ENCODE data around the gene SPEN. TPM values are rescaled to one million over a fixed set of nuclear protein-coding genes. Genes with fewer than 3 reads are reported as not detected.

Gene SPEN
- total and polyA plus RNA-seq, 10 of the 15 experiments (the other 5 are each of a cell fraction or from before 2014, with no cell fraction given), result 5.2 to 58.7 (median 20.1) TPM

- TF ChIP-seq CEBPZ (IDR thresholded peaks at IDR 0.05; ENCODE audit: low read depth, low read length), result no peak
These were observed 21.9 kb downstream of the SPEN start (continued) for GRCh38 chr1:15869413-15869812.

GRCh38 chr1:15870421-15870820 is 22.9 kb downstream of the SPEN start:
- in situ Hi-C loops (cut with MboI), result no loop called here
- H3K9ac ChIP-seq (ENCODE audit: control insufficient read depth, insufficient read depth, low read length), result no peak overlapping the region
- no TSS peak for BruUV-seq (replicated peaks)
- H4K20me1 ChIP-seq (ENCODE audit: control insufficient read depth, insufficient read depth), result 0 out of 2 replicates have a peak, but pooled peaks cover 6% of the 10 kb centered on the region
- H3K27ac ChIP-seq (ENCODE audit: control insufficient read depth, insufficient read depth), result no peak overlapping the region
- intact Hi-C loops (cut with micrococcal nuclease; ENCODE audit: unreplicated experiment), result no loop called here
- ChIA-PET CTCF (interaction anchor here (0.7 to 1.5 kb wide), 4 partner anchors 9 to 55 kb away, joined by 3 to 4 read pairs (median 4); no protein-coding TSS in a partner anchor), POLR2A (interaction anchor here (0.7 to 1.9 kb wide), 3 partner anchors 9 to 12 kb away, joined by 3 to 9 read pairs (median 4); no protein-coding TSS in a partner anchor), RAD21 (ENCODE audit: unreplicated experiment) (interaction anchor here (0.5 to 1.1 kb wide), 3 partner anchors 12 to 48 kb away, joined by 3 to 5 read pairs (median 3); no protein-coding TSS in a partner anchor), SMC1A (ENCODE audit: uncharacterized antibody, unreplicated experiment) (interaction anchor here (0.8 to 1.2 kb wide), 4 partner anchors 9 to 19 kb away, joined by 3 to 5 read pairs (median 4); no protein-coding TSS in a partner anchor)
- no peak overlapping the region for H3K4me2 ChIP-seq (ENCODE audit: control insufficient read depth, insufficient read depth)
- FAIRE-seq (no peak), DNase-seq (ENCODE audit: low read depth, low spot score) (no peak), ATAC-seq (peak; percentile 27; the same call in 2 of the 3 replicates)
- peaks cover 0 to 6% of the 10 kb centered on the region in 2 experiments; a peak in 1 of 4 replicates for H3K36me3 ChIP-seq (ENCODE audit: control insufficient read depth in 2 of 2, insufficient read depth in 2 of 2, low read length in 1 of 2)
- WGBS (ENCODE audit: insufficient coverage, insufficient replicate concordance, low lambda C conversion rate, missing lambda C conversion rate), result 0% methylated on average over 1 of the region's 1 CpG
- no peaks in the 10 kb centered on the region for H3K9me3 ChIP-seq (replicated peaks; ENCODE audit: control insufficient read depth, insufficient read depth, low read length)
- peaks cover 81% of the 10 kb centered on the region for H3K79me2 ChIP-seq (ENCODE audit: control insufficient read depth, insufficient read depth, low read length)
- no peak overlapping the region for H3K4me3 ChIP-seq
- H3K4me1 ChIP-seq (ENCODE audit: control insufficient read depth, insufficient read depth, low read length), result no peaks in the 10 kb centered on the region
- H3K27me3 ChIP-seq (replicated peaks in 1 of 2; ENCODE audit: control insufficient read depth in 2 of 2, insufficient read depth in 2 of 2, low read length in 1 of 2), result no peaks in the 10 kb centered on the region
- H2AFZ ChIP-seq (ENCODE audit: control insufficient read depth, low read depth, low read length), result no peak overlapping the region
- TF ChIP-seq NFYA (IDR thresholded peaks at IDR 0.05; ENCODE audit: borderline replicate concordance, low read depth, low read length) (no peak), RUNX3 (IDR thresholded peaks at IDR 0.05; ENCODE audit: low read length) (no peak), ZNF687 (IDR thresholded peaks at IDR 0.05) (no peak), SMC3 (IDR thresholded peaks at IDR 0.05; ENCODE audit: borderline replicate concordance, low read length) (no peak), HSF1 (IDR thresholded peaks at IDR 0.05; ENCODE audit: low read depth, low read length) (no peak), SUPT20H (IDR thresholded peaks at IDR 0.05; ENCODE audit: borderline replicate concordance, control insufficient read depth, low read depth, low read length) (no peak), FOXK2 (IDR thresholded peaks at IDR 0.05) (no peak), CTCF (IDR thresholded peaks at IDR 0.05 in 2 of 3, conservative IDR thresholded peaks at IDR 0.05 in 1 of 3; ENCODE audit: control insufficient read depth in 2 of 3, extremely low read depth in 1 of 3, insufficient read depth in 1 of 3, low read depth in 3 of 3, low read length in 3 of 3) (no peak), RBBP5 (conservative IDR thresholded peaks at IDR 0.05) (no peak), FOXM1 (IDR thresholded peaks at IDR 0.05; ENCODE audit: low read depth, low read length) (no peak)
